ENCODE results near the gene TMC8.

TMC8 gene

GRCh38 chr17:78172249-78173051, 41.9 kb downstream of the TMC8 start:
- no peaks in the 10 kb centered on the region for H3K27me3 ChIP-seq (ENCODE audit: low read length)
- no peak overlapping the region for H3K4me3 ChIP-seq (ENCODE audit: insufficient read depth, low read length, poor library complexity, severe bottlenecking)
- H2AFZ ChIP-seq (ENCODE audit: low read depth, low read length, severe bottlenecking): no peak overlapping the region
- no peaks in the 10 kb centered on the region for H3K36me3 ChIP-seq (ENCODE audit: low read length)
- no peaks in the 10 kb centered on the region for H3K9me3 ChIP-seq (ENCODE audit: insufficient read depth, low read length)
- H3K9me2 ChIP-seq (replicated peaks; ENCODE audit: insufficient read depth, low read length): no peaks in the 10 kb centered on the region
- no peak overlapping the region for H3K9ac ChIP-seq (ENCODE audit: low read length)
- H3K4me2 ChIP-seq (ENCODE audit: low read depth, low read length, poor library complexity, severe bottlenecking): no peak overlapping the region
- H4K20me1 ChIP-seq (ENCODE audit: low read depth, low read length): no peaks in the 10 kb centered on the region; the same call in 1 of the 2 replicates
- peaks cover 31% of the 10 kb centered on the region for H3K79me2 ChIP-seq (ENCODE audit: insufficient read depth, low read length)
- peaks cover 56% of the 10 kb centered on the region for H3F3A ChIP-seq (ENCODE audit: insufficient read depth)
- TF ChIP-seq CTCF (IDR thresholded peaks at IDR 0.05; ENCODE audit: insufficient read depth, low read length, poor library complexity, severe bottlenecking) (no peak), EZH2phosphoT487 (conservative IDR thresholded peaks at IDR 0.05; ENCODE audit: low read length) (no peak)
- peak overlapping the region; percentile 47 for H3K27ac ChIP-seq (ENCODE audit: low read depth, low read length)

DNA sequence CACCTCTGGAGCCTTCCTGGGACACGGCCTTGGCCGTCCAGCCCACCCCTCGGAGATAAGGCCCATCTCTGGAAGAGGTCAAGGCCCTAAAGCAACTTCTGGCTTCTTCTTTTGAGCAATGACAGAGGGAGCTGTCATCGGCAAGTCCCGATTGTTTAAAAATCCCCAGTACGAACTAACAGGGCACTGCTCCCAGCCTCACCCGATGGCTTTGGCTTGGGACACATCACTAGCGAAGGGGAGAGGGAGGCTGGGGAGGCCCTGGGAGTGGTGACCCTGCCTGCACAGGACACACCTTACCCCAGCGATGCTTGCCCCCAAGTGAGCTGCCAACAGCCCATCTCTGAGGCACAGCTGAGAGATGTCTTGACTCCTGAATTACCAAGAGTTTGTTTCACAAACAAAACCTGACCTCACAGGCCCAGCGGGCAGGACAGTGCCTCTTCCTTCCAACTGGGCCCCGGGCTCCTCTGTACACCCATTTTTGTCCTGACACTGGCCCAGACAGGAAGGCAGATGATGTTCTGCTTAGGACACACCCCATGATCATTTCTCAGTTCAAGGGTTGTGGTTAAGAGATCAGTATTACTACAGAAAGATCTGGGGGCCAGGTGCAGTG, 42.6 kb downstream of the TMC8 start:
- no peaks in the 10 kb centered on the region for H3K36me3 ChIP-seq (ENCODE audit: low read length)
- no peak overlapping the region for H3K4me2 ChIP-seq (ENCODE audit: low read depth, low read length, poor library complexity, severe bottlenecking)

GRCh38 chr17:78174346-78174869, 43.8 kb downstream of the TMC8 start:
- Histone ChIP-seq H3K36me3 (ENCODE audit: low read length) (no peaks in the 10 kb centered on the region), H3K27me3 (ENCODE audit: low read length) (no peaks in the 10 kb centered on the region), H3K4me2 (ENCODE audit: low read depth, low read length, poor library complexity, severe bottlenecking) (no peak overlapping the region), H3K9me3 (ENCODE audit: insufficient read depth, low read length) (no peaks in the 10 kb centered on the region), H3K4me3 (ENCODE audit: insufficient read depth, low read length, poor library complexity, severe bottlenecking) (no peak overlapping the region), H2AFZ (ENCODE audit: low read depth, low read length, severe bottlenecking) (no peak overlapping the region), H3K27ac (ENCODE audit: low read depth, low read length) (peak overlapping the region; percentile 47), H4K20me1 (ENCODE audit: low read depth, low read length) (no peaks in the 10 kb centered on the region; the same call in 1 of the 2 replicates), H3K79me2 (ENCODE audit: insufficient read depth, low read length) (peaks cover 18% of the 10 kb centered on the region), H3K9ac (ENCODE audit: low read length) (peak overlapping the region; percentile 8; the same call in 1 of the 2 replicates), H3F3A (ENCODE audit: insufficient read depth) (peaks cover 53% of the 10 kb centered on the region), H3K9me2 (replicated peaks; ENCODE audit: insufficient read depth, low read length) (no peaks in the 10 kb centered on the region)
- TF ChIP-seq CTCF (IDR thresholded peaks at IDR 0.05; ENCODE audit: insufficient read depth, low read length, poor library complexity, severe bottlenecking) (no peak), EZH2phosphoT487 (conservative IDR thresholded peaks at IDR 0.05; ENCODE audit: low read length) (no peak)

More for the DNA sequence above, 42.6 kb downstream of the TMC8 start:
- Histone ChIP-seq H3K27ac (ENCODE audit: low read depth, low read length) (peak overlapping the region; percentile 47), H2AFZ (ENCODE audit: low read depth, low read length, severe bottlenecking) (no peak overlapping the region), H3K4me3 (ENCODE audit: insufficient read depth, low read length, poor library complexity, severe bottlenecking) (no peak overlapping the region), H4K20me1 (ENCODE audit: low read depth, low read length) (no peaks in the 10 kb centered on the region; the same call in 1 of the 2 replicates), H3K27me3 (ENCODE audit: low read length) (no peaks in the 10 kb centered on the region), H3K9ac (ENCODE audit: low read length) (no peak overlapping the region), H3F3A (ENCODE audit: insufficient read depth) (peaks cover 56% of the 10 kb centered on the region), H3K9me2 (replicated peaks; ENCODE audit: insufficient read depth, low read length) (no peaks in the 10 kb centered on the region), H3K9me3 (ENCODE audit: insufficient read depth, low read length) (no peaks in the 10 kb centered on the region), H3K79me2 (ENCODE audit: insufficient read depth, low read length) (peaks cover 27% of the 10 kb centered on the region)
- no peak for TF ChIP-seq CTCF (IDR thresholded peaks at IDR 0.05; ENCODE audit: insufficient read depth, low read length, poor library complexity, severe bottlenecking)
- TF ChIP-seq EZH2phosphoT487 (conservative IDR thresholded peaks at IDR 0.05; ENCODE audit: low read length): no peak
